NCI-H2196 (cell line): ENCODE results near the gene TSPAN18.

Experiments
- DNase-seq: peaks from one replicate; lab custom pipeline; 2025; ENCODE audit not compliant: unreplicated experiment; lab: John Stamatoyannopoulos, UW

TSPAN18 gene

GRCh38 chr11:44912270-44912987, 185.7 kb downstream of the TSPAN18 start:
- DNase-seq, result no peak

DNA sequence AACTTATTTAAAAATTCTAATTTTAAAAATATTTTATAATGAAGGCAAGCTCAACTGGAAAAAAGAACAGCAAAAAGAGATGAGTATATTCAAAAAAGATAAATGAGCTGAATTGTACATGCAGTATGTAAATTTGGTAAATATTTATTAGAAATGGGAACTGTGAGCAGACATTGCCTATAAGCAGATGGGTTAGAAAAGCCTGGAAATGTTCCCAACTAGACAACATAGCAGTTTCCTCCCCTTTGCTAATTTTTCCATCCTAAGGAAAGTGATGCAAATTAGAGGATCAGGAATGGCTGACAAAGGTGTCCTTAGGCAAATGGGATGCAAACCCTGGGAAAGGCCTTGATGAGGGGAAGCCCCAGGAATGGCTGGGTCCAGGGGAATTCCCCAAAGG, 186.7 kb downstream of the TSPAN18 start:
- DNase-seq, result no peak

GRCh38 chr11:44914105-44914504, 187.3 kb downstream of the TSPAN18 start:
- no peak for DNase-seq

GRCh38 chr11:44915004-44915403, 188.2 kb downstream of the TSPAN18 start:
- no peak for DNase-seq

- no peak for DNase-seq
Observed at GRCh38 chr11:44915621-44916020, 188.9 kb downstream of the TSPAN18 start.

DNA sequence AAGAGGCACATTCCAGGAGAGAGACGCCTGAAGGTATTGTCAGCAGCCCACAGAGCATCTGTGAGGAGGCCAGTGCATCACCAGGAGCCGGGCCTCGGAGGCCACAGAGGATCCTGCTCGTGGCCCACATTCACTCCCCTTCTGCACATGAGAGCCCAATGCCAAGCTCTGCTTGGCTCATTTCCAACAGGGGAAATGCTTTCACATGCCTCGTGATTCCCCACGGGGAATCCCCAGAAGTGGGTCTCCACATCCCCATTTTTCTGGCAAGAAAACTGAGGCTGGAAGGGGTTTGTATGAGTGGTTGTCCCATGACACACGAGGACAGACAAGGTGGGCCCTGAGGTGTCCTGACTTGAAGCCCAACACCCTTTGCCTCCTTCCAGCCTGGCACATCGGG, 189.6 kb downstream of the TSPAN18 start:
- no peak for DNase-seq

- no peak for DNase-seq
Observed at GRCh38 chr11:44916801-44917385, 190.1 kb downstream of the TSPAN18 start.

DNA sequence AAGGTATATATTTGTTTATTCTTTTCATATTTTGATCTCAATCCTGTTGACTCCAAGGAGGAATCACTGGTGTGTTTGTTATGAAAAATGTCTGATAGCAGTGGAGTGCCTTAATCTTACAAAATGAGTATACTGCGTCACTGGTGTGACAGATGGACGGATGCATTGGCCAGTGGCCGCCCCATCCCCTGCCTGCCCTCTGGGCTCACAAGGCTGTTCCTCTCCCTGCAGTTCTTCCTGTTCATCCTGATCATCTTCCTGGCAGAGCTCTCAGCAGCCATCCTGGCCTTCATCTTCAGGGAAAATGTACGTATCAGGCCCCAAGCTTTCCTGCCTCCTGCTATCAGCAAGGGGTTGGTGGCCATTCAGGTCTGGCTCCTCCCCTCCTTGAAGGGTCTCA, 191.0 kb downstream of the TSPAN18 start:
- DNase-seq, result no peak

GRCh38 chr11:44920451-44920850, 193.7 kb downstream of the TSPAN18 start:
- DNase-seq, result no peak

- DNase-seq, result no peak
Observed at GRCh38 chr11:44923115-44923514, 196.4 kb downstream of the TSPAN18 start.

DNA sequence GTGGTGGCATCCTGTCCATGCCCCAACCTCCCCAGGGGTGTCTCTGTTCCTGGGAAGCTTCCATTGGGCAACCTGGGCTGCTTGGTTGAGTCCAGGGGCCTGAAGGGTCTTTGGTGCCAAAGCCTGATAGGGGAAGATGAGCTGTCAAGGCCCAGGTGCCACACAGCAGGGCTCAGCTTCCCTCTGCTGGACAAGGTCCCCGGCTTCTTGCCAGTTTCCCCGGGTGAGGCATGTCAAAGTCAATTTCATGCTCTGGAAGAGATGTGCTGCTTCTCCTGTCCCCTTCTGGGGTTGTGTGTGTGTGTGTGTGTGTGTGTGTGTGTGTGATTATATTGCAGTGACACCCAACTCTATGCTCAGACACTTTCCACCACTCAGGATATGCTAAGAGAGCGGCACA, 197.0 kb downstream of the TSPAN18 start:
- DNase-seq, result no peak

DNA sequence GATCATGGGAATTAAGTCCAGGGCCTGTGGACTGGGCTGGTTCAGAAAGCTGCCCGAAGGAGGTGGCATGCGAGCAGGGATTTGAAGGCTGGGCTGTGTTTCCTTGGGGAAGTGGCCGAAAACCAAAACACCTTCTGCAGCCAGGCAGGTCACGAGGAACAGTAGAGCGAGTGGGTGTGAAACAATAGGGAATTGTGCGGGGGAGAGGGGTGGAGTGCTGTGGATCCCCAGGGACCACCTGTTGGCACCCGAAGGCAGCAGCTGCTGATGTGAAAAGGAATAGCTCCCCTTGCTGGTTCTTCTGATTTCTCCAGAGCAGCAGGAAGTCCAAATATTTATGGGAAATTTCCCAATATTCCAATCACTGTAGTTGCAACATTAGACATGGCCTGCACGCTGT, 199.3 kb downstream of the TSPAN18 start:
- DNase-seq, result no peak

GRCh38 chr11:44927174-44927661, 200.5 kb downstream of the TSPAN18 start:
- DNase-seq, result peak; percentile 88

- DNase-seq, result no peak
Observed at GRCh38 chr11:44928144-44928543, 201.4 kb downstream of the TSPAN18 start.

DNA sequence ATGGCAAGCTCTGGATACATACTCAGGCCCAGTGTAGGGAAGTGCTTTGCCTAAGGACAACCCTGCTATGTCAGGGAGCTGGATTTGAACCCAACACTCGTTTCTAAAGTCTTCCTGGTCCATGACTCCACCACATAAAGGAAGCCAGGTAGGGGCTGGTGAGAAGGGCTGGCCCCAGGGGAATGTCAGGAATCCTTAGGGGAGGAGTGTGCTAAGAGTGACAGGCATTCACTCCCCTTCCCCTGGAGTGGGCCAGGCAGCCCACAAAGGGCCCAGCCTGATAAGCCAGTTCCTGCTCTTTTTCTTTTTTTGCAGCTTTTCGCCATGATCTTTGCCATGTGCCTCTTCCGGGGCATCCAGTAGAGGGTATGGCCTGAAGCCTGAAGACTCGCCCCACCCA, 202.1 kb downstream of the TSPAN18 start:
- no peak for DNase-seq

DNA sequence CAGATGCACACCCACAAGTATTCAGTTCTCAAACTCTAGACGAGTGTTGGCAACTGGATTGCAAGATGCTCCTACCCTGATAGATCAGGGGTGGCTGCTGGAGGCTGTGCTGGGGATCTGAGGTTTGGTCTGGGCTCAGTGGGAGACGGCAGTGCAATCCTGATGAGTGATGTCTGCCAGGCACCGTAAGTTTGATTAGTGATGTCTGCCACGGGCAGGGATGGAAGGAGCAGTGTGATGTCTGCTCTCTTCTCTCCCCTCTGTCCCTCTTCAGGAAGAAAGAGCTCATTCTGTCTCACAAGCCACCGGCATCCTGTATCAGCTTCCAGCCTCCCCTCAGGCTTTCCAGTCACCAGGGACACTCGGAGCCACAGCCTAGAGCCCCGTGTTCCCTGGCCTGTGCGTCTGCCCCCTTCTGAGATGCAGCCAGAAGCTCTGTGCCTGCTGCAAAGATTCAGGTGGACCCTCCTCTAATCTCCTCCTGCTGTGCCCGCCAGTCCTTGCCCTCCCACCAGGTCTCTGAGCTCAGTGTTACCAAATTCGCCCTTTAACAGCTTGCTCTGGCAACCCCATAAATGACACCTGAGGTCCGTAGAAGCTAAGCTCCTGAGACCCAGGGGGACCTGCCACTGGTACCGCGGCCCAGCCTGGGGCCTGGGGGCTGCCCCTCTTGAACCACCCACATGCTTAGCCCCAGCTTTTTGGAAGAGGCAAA, 204.0 kb downstream of the TSPAN18 start:
- no peak for DNase-seq

DNA sequence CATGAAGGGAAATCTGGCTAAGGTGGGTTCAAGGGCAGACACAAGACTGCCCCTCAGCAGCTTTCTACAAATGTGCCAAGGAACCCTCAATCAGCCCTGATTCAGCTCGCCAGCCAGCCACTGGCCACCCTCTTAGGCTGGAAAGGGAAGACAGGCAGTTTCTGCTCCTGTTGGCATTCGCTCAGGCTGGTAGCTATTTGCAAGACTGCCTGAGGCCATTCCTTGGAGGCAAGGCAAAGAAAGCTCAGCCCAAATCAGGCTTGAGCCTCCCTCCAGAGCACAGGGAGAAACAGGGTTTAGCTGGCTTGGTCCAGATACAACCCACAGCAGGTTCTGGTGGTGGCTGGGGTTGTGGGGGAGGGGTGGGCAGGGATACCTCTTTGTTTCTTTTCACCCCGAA, 204.7 kb downstream of the TSPAN18 start:
- DNase-seq, result no peak

DNA sequence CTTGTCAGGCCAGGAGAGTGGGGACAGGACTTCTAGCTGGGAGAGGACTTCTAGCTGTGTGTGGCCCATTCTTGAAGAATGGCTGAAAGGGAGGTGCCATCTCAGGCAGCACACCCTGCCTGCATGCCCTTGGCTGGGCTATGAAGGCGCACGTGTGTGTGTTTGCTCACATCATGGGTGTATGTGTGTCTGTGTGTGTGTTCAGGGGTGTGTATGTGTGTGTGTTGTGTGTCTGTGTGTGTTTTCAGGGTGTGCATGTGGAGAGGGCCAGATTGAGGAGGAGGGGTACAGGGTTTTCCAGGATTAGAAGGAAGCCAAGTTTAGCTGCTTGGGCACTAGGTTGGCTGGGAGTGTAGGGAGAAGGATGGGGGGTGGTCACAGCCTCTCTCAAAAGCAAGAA, 207.3 kb downstream of the TSPAN18 start:
- DNase-seq, result no peak

DNA sequence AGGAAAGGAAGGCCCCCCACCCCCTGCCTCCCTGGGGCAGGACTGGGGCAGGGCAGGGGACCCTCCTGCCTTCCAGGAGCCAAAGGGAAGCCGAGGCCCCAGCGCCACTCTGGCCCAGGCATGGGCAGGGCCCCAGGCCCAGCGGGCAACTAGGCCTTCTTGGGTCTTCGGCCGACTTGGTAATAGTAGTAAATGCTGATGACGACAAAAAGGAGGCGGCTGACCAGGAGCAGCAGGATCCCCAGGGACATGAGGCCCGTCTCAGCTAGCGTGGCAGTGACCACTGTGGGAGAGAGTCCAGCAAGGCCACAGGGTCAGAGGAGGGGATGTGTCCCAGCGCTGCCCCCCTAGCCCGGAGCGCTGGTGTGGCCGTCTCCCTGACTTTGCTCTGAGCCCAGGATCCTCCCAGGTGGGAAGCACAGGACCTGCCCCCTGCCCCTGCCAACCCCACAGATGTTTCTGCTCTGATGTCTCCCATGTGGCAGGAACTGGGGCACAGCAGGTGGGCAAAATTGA, 208.0 kb downstream of the TSPAN18 start:
- DNase-seq, result no peak

GRCh38 chr11:44936525-44936924, 209.8 kb downstream of the TSPAN18 start:
- peak; percentile 82 for DNase-seq

DNA sequence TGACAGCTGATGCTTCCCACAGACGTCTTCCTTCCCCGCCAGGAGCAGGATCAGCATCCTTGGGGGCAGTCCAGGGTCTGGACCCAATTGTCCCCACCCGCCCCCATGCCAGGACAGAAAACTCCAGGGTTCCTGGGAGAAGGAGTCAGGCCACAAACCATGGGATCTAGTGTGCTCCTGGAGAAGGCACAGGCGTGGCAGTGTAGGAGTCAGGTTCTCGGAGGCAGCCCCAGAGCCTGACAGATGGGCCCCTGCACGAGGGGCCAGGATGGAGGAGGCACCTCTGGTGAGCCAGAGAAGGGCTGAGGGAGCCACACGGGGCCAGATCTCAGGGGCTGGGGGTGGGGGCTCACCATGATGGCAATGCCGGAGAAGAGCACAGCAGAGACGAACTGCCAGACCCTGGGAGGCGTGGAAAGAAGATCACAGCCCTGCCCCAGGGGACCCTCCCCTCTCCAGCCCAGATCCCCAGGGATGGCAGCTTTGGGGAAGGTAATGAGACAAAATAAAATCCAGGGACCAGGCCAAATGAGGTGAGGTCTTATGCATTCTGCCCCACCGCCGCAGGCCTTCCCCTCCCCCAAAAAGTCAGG, 210.3 kb downstream of the TSPAN18 start:
- DNase-seq, result no peak
